Midbrain (tissue), 1 donor: ENCODE measurements around the gene UTP4.
A peak's percentile ranks its signal among the peaks of the same experiment; 100 is the strongest.

Experiments used
- DNase-seq: peaks from one replicate; lab custom pipeline; 2025; lab: John Stamatoyannopoulos, UW

UTP4 gene

GRCh38 chr16:69132424-69133252 lies at the start of gene UTP4, which contains the start of gene CHTF8:
UTP4 (plus strand) TSS chr16:69132649; CDS start chr16:69133460, 811 bp downstream.
CHTF8 (minus strand) TSS chr16:69132588; CDS start chr16:69121458, 11,130 bp downstream.
- DNase-seq, result peak; percentile 87

GRCh38 chr16:69083306-69083941 lies 49.0 kb upstream of the UTP4 start:
- no peak for DNase-seq

GRCh38 chr16:69084289-69084688 lies 48.2 kb upstream of the UTP4 start:
- no peak for DNase-seq

GRCh38 chr16:69085032-69085695 lies 47.3 kb upstream of the UTP4 start:
- DNase-seq, result no peak

GRCh38 chr16:69087161-69087581 lies 45.3 kb upstream of the UTP4 start:
- no peak for DNase-seq

GRCh38 chr16:69088684-69089083 lies 43.8 kb upstream of the UTP4 start:
- no peak for DNase-seq

GRCh38 chr16:69089091-69089910 lies 43.1 kb upstream of the UTP4 start:
- DNase-seq, result no peak

GRCh38 chr16:69093974-69094373 lies 38.5 kb upstream of the UTP4 start:
- no peak for DNase-seq

- no peak for DNase-seq
Observed at GRCh38 chr16:69094501-69094900, 37.9 kb upstream of the UTP4 start.

GRCh38 chr16:69095193-69095592 lies 37.3 kb upstream of the UTP4 start:
- DNase-seq, result no peak

GRCh38 chr16:69100071-69100691 lies 32.3 kb upstream of the UTP4 start:
- no peak for DNase-seq

- DNase-seq, result peak; percentile 16
Observed at GRCh38 chr16:69105501-69106361, 26.7 kb upstream of the UTP4 start, which contains the start of gene HAS3. HAS3 (plus strand) TSS chr16:69105653; CDS start chr16:69109396, 3,743 bp downstream.

GRCh38 chr16:69106491-69107315 lies 25.7 kb upstream of the UTP4 start:
- no peak for DNase-seq

- DNase-seq, result no peak
Observed at GRCh38 chr16:69107316-69107962, 25.0 kb upstream of the UTP4 start.

- DNase-seq, result no peak
Observed at GRCh38 chr16:69108064-69108904, 24.2 kb upstream of the UTP4 start.

GRCh38 chr16:69108905-69109252 lies 23.6 kb upstream of the UTP4 start:
- DNase-seq, result no peak

GRCh38 chr16:69109486-69110270 lies 22.8 kb upstream of the UTP4 start:
- DNase-seq, result no peak
